ENCODE measurements around the gene FAM180A.

The FAM180A gene

GRCh38 chr7:135684136-135684535, 64.5 kb downstream of the FAM180A start:
- DNase-seq (ENCODE audit: low read depth in 2 of 2), result no peak

DNA sequence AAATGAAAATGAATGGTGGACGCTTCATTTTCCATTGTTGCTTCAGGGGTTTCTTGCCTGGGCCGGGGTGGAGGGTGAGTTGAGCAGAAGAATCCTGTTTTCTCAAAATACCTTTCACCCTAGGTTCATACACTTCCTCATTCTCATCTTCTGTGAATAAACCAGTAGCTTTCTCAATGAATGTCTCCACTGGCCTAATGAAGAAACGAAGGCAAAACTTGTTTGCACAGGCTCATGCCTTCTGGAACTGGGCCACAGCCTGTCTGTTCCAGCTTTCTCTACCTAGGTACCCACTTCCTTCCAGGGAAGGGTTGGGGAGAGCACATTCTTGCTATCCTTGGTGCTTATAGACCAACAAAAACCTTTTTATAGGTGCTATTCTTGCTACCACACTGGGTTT, 65.0 kb downstream of the FAM180A start:
- no peak for DNase-seq (ENCODE audit: low read depth in 2 of 2)

- no peak for DNase-seq (ENCODE audit: low read depth in 2 of 2)
Observed at GRCh38 chr7:135682191-135682590, 66.4 kb downstream of the FAM180A start.

DNA sequence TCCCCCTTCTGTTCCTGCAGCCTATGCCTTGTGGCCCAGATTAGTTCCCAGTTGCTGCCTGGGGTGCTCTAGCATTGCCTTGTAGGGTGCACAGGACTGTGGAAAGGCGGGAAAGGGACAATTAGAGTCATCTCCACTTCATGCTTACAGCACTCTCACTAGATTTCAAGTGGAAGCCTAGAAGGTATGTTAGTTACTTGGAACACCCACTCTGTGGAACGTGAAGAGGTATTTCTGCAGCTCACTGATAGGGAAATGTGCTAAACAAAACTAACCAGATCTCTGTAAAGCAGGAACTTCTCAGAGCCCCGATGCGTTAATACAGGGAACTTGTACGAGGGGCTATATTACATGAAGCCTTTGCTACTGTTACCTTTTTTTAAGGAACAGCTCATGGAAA, 66.9 kb downstream of the FAM180A start:
- no peak for DNase-seq (ENCODE audit: low read depth in 2 of 2)
